Measurements from ENCODE around the gene ZSWIM6.

ZSWIM6 gene

DNA sequence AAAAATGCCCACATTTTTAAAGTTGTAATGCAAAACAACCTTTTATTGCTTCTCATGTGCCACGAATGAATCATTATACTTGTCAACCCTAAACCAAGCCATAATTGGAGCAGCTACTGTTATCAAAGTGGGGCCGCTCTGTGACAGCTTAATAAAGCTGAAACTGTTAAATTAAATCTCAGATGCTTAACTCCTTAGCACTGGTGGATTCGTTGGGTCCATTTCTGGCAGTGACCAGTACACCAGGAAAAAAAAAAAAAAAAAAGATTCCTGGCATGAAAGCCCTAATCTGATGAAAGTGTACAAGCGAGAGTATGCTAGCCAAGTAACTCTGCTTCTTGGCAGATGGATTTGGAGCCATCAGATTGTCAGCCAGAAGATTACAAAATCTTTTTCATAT lies 164.8 kb downstream of the ZSWIM6 start:
- TF ChIP-seq, protein P1, sequence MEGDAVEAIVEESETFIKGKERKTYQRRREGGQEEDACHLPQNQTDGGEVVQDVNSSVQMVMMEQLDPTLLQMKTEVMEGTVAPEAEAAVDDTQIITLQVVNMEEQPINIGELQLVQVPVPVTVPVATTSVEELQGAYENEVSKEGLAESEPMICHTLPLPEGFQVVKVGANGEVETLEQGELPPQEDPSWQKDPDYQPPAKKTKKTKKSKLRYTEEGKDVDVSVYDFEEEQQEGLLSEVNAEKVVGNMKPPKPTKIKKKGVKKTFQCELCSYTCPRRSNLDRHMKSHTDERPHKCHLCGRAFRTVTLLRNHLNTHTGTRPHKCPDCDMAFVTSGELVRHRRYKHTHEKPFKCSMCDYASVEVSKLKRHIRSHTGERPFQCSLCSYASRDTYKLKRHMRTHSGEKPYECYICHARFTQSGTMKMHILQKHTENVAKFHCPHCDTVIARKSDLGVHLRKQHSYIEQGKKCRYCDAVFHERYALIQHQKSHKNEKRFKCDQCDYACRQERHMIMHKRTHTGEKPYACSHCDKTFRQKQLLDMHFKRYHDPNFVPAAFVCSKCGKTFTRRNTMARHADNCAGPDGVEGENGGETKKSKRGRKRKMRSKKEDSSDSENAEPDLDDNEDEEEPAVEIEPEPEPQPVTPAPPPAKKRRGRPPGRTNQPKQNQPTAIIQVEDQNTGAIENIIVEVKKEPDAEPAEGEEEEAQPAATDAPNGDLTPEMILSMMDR (IDR thresholded peaks at IDR 0.05; ENCODE audit: insufficient read depth, missing control alignments) = no peak
- DNase-seq (ENCODE audit: insufficient read length, low spot score) = no peak
- FAIRE-seq = no peak

DNA sequence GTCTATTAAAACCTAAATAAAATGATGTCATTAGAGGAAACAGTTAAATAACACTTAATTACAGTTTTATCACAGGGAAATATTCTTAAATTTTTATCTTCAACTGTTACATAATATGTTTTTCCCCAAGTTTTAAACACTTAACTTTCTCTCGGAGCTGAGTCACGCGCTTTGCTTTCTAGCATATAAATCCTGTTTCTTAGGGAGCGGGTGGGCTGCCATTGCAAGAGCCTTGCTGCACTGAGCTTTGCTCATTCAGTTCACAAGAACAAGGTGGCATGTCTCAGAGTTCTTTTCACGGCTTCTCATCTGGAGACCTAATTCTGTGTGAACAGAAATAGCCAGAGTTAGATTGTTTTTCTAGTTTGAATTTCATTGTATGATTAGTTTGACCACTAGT lies 166.1 kb downstream of the ZSWIM6 start:
- FAIRE-seq (no peak), DNase-seq (ENCODE audit: insufficient read length, low spot score) (no peak)
- TF ChIP-seq, protein P1 (IDR thresholded peaks at IDR 0.05; ENCODE audit: insufficient read depth, missing control alignments) = no peak

DNA sequence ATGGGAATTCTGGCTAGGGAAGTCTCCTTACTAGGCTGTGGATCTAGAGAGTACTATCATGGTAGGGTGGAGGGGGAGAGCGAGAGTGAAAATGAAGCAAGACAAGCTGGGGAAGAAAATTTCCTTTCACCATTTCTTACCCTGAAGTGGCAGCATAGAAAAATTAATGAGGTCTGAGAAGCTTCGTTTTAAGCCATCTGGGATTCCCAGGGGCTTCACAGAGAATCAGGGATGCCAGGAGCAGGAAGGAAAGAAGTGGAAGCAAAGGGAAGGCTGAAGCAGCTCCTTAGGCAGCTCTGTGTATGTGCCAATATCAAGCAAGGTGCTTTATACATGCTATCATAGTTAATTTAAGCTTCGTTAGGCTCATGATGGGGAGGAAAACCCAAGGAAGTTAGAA lies 169.9 kb downstream of the ZSWIM6 start:
- FAIRE-seq = no peak
- TF ChIP-seq, protein P1 (IDR thresholded peaks at IDR 0.05; ENCODE audit: insufficient read depth, missing control alignments) = no peak
- DNase-seq (ENCODE audit: insufficient read length, low spot score) = no peak

DNA sequence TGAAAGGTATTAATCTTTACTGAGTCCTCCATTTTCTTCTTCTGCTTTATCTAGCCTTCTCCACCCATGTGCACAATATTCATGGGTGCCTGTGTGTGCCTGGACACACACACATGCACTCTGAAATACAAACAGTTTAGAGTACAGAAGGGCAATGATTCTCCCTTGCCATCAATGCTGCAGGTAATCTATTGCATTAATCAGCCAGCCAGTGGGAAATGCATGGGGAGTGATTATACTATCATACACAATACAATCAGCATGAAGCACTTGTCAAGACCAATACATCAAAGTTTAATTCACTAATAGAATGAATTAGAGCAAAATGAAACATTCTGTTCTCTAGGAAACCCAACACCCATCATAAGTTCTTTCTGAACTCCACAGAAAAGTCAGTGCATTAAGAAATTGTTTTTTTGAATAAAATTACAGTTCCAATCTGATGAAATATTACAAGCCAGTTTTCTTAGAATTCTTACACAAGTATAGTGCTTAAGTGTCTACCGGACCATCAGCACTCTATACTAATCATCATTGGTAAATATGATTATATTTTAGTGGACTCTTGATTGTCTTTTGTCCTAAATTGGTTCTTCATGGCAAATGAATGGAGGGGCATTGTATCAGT lies 172.2 kb downstream of the ZSWIM6 start:
- TF ChIP-seq, protein P1 (IDR thresholded peaks at IDR 0.05; ENCODE audit: insufficient read depth, missing control alignments) = no peak
- DNase-seq (ENCODE audit: insufficient read length, low spot score) (no peak), FAIRE-seq (no peak)

DNA sequence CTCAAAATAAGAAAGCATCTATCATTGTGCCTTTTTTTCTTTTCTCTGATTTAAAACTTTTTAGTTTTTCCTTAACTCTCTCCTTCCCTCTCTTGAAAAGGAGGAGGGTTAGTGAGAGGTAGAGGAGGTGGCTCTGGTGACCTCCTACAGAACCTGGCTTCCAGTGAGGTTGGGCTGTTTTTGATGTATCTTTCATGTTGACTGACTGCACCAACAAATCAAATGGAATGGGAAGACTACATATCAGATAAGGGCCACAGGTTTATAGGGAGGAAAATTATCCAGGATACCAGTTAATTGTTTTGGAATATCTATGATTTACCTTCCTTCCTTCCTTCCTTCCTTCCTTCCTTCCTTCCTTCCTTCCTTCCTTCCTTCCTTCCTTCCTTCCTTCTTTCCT lies 173.2 kb downstream of the ZSWIM6 start:
- TF ChIP-seq, protein P1 (IDR thresholded peaks at IDR 0.05; ENCODE audit: insufficient read depth, missing control alignments) = no peak
- no peak for DNase-seq (ENCODE audit: insufficient read length, low spot score)
- FAIRE-seq = no peak

DNA sequence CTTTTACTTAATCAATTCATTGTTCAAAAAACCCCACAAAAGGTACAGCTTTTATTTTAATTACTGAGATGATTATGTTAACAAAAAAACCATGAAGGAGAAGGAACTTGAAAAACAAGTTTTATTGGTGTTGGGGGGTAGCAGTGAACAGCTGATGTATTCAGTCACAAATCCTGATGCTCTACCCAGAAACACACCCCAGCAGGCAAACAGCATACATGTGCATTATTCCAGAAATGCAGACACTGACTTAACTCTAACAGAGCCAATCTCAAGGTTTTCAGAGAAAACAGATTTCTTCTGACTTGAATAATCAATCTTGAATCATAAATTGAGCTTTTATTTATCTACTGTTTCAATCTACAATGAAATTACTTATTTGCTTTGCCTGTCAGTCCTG lies 175.2 kb downstream of the ZSWIM6 start:
- DNase-seq (ENCODE audit: insufficient read length, low spot score) (no peak), FAIRE-seq (no peak)
- TF ChIP-seq, protein P1 (IDR thresholded peaks at IDR 0.05; ENCODE audit: insufficient read depth, missing control alignments) = no peak

DNA sequence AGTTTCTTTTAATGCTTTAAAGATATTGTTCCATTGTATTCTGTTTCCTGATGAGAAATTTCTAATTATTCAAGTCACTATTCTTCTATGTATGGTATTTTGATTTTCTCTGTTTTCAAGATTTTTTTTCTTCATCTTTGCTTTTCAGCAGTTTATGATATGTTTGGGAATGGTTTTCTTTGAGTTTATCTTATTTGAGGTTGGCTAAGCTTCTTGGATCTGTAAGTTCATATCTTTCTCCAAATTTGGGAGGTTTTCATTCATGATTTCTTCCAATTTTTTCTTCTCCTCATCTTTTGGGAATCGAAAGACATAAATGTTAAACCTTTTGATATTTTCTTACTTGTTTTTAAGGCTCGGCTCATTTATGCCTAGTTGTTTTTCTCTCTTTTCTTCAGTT lies 184.9 kb downstream of the ZSWIM6 start:
- TF ChIP-seq, protein P1 (IDR thresholded peaks at IDR 0.05; ENCODE audit: insufficient read depth, missing control alignments) = no peak
- FAIRE-seq = no peak
- no peak for DNase-seq (ENCODE audit: insufficient read length, low spot score)
